Nephron progenitor cell (in vitro differentiated cells): ENCODE measurements around the gene SYT13.

Experiments used
- DNase-seq: peaks from one replicate; pipeline ENCODE4 v3.0.0; 2021
- H3K27ac Mint-ChIP-seq: 2 replicates; pipeline ENCODE4 v1.8.0; 2021; ENCODE audit warnings: mild to moderate bottlenecking, moderate library complexity, mixed read lengths
- H3K27me3 Mint-ChIP-seq: 2 replicates; pipeline ENCODE4 v1.8.0; 2021; ENCODE audit warnings: mild to moderate bottlenecking, low read depth, mixed read lengths; ENCODE audit not compliant: poor library complexity
- H3K36me3 Mint-ChIP-seq: 2 replicates; pipeline ENCODE4 v1.8.0; 2021; ENCODE audit warnings: low read depth, mixed read lengths
- H3K4me1 Mint-ChIP-seq: 2 replicates; pipeline ENCODE4 v1.8.0; 2021; ENCODE audit warnings: mixed read lengths
- H3K4me3 Mint-ChIP-seq: 2 replicates; pipeline ENCODE4 v1.8.0; 2021; ENCODE audit warnings: mild to moderate bottlenecking, moderate library complexity, mixed read lengths
- H3K9me3 Mint-ChIP-seq: 2 replicates; pipeline ENCODE4 v1.8.0; 2021; ENCODE audit warnings: mild to moderate bottlenecking, moderate library complexity, mixed read lengths
- TF ChIP-seq, protein P1 (sequence below): fragments of 200-600 bp; sonication (generic); IDR thresholded peaks from 2 replicates; pipeline ENCODE4 v1.5.0; 2021; ENCODE audit warnings: antibody characterized with exemption

The SYT13 gene

DNA sequence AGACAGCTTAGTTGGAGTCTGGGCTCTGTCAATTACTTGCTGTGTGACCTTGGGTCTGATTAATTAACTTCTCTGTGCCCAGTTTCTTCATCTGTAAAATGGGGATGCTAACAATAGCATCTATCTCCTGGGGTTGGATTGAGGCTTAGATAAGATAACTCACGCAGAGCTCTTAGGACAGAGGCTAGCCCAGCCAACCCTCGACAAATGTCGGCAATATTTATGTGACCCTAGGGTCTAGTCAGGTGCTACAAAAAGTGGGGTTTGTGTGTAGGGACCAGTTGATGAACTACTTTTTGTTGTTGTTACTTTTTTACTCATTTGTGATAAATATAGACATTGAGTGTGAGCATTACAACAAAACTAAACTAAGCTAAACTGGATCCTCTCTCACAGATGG lies 22.4 kb downstream of the SYT13 start:
- Mint-ChIP-seq H3K4me1 (no peaks in the 10 kb centered on the region), H3K9me3 (no peaks in the 10 kb centered on the region), H3K4me3 (no peak overlapping the region)

GRCh38 chr11:45262900-45263299 lies 23.2 kb downstream of the SYT13 start:
- no peak for DNase-seq
- Mint-ChIP-seq H3K4me3 (no peak overlapping the region), H3K9me3 (no peaks in the 10 kb centered on the region), H3K27ac (no peak overlapping the region), H3K4me1 (no peaks in the 10 kb centered on the region), H3K36me3 (no peaks in the 10 kb centered on the region), H3K27me3 (peaks cover 58% of the 10 kb centered on the region)
- TF ChIP-seq, protein P1, sequence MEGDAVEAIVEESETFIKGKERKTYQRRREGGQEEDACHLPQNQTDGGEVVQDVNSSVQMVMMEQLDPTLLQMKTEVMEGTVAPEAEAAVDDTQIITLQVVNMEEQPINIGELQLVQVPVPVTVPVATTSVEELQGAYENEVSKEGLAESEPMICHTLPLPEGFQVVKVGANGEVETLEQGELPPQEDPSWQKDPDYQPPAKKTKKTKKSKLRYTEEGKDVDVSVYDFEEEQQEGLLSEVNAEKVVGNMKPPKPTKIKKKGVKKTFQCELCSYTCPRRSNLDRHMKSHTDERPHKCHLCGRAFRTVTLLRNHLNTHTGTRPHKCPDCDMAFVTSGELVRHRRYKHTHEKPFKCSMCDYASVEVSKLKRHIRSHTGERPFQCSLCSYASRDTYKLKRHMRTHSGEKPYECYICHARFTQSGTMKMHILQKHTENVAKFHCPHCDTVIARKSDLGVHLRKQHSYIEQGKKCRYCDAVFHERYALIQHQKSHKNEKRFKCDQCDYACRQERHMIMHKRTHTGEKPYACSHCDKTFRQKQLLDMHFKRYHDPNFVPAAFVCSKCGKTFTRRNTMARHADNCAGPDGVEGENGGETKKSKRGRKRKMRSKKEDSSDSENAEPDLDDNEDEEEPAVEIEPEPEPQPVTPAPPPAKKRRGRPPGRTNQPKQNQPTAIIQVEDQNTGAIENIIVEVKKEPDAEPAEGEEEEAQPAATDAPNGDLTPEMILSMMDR: no peak

More for the DNA sequence above, 22.4 kb downstream of the SYT13 start:
- TF ChIP-seq, protein P1: no peak
- H3K27ac Mint-ChIP-seq: no peak overlapping the region
- peaks cover 58% of the 10 kb centered on the region for H3K27me3 Mint-ChIP-seq
- no peaks in the 10 kb centered on the region for H3K36me3 Mint-ChIP-seq
- no peak for DNase-seq

DNA sequence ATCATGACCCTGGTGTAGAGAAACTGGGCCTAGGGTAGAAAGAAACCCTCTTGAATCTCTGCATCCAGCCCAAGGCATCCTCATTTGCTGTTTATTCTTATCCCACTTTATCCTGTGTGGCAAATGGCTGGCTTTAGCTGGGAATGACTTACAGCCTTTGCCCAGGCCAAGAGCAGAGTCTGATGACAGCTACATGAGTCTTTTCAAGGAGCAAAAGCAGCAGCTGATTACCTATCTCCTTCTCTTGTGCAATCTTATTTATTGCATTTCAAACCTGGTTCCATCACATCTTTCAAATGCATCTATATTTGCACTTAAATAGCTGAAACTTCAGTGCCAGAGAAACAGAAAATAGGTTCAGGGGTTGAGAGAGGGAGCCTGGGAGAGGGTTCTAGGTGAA lies 26.1 kb downstream of the SYT13 start:
- Mint-ChIP-seq H3K4me3 (no peak overlapping the region), H3K27me3 (peaks cover 73% of the 10 kb centered on the region), H3K27ac (no peak overlapping the region), H3K4me1 (no peaks in the 10 kb centered on the region), H3K9me3 (no peaks in the 10 kb centered on the region), H3K36me3 (no peaks in the 10 kb centered on the region)
- TF ChIP-seq, protein P1: no peak
- no peak for DNase-seq

- H3K27ac Mint-ChIP-seq: no peak overlapping the region
- no peak overlapping the region for H3K4me3 Mint-ChIP-seq
- peaks cover 71% of the 10 kb centered on the region for H3K27me3 Mint-ChIP-seq
- H3K36me3 Mint-ChIP-seq: no peaks in the 10 kb centered on the region
- no peaks in the 10 kb centered on the region for H3K4me1 Mint-ChIP-seq
- no peaks in the 10 kb centered on the region for H3K9me3 Mint-ChIP-seq
- DNase-seq: no peak
- TF ChIP-seq, protein P1: no peak
Observed at GRCh38 chr11:45259592-45259991, 26.5 kb downstream of the SYT13 start.

DNA sequence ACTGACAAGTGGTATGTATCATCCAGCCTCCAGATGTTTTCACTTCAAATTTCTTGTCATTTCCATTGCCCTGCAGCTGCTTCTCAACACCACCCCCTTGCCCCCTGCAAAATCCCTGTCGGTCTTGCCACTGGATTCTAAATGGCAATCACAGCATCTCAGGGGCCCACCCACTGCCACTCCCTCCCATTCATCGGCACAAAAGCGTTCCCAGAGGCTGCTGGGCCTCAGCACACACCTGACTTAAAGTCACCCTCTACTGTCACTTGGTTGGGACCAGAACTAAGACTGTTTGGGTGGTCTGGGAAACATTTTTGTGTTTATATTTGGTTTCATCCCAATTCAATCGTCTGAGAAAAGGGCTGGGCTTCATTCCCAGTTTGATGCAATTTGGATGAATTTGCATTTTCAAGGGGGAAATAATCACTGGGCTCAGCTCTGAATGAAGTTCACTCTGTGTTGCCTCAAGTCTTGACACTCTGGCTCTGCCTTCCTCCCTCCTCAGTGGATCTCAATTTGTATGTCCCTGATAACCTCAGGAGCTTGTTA lies 27.1 kb downstream of the SYT13 start:
- no peak overlapping the region for H3K27ac Mint-ChIP-seq
- DNase-seq: no peak
- no peaks in the 10 kb centered on the region for H3K4me1 Mint-ChIP-seq

GRCh38 chr11:45254070-45254469 lies 32.1 kb downstream of the SYT13 start:
- peaks cover 9% of the 10 kb centered on the region for H3K4me1 Mint-ChIP-seq
- TF ChIP-seq, protein P1: no peak
- peaks cover 64% of the 10 kb centered on the region for H3K27me3 Mint-ChIP-seq
- no peak overlapping the region for H3K27ac Mint-ChIP-seq
- H3K4me3 Mint-ChIP-seq: no peak overlapping the region
- no peak for DNase-seq
- no peaks in the 10 kb centered on the region for H3K36me3 Mint-ChIP-seq
- H3K9me3 Mint-ChIP-seq: no peaks in the 10 kb centered on the region

More for the DNA sequence above, 27.1 kb downstream of the SYT13 start:
- H3K9me3 Mint-ChIP-seq: no peaks in the 10 kb centered on the region
- no peak overlapping the region for H3K4me3 Mint-ChIP-seq
- H3K36me3 Mint-ChIP-seq: no peaks in the 10 kb centered on the region
- TF ChIP-seq, protein P1: no peak
- peaks cover 73% of the 10 kb centered on the region for H3K27me3 Mint-ChIP-seq
